GM20000 (cell line): ENCODE data around the gene NSMF.

Experiments used
- DNase-seq: peaks from one replicate; pipeline ENCODE4 v3.0.0; 2012; ENCODE audit warnings: low spot score
- TF ChIP-seq, protein P1 (sequence below): IDR thresholded peaks from 2 replicates; pipeline ENCODE4 v1.5.1; 2012; ENCODE audit warnings: mild to moderate bottlenecking, control low read depth; ENCODE audit errors: extremely low read depth, missing control alignments

The NSMF gene

DNA sequence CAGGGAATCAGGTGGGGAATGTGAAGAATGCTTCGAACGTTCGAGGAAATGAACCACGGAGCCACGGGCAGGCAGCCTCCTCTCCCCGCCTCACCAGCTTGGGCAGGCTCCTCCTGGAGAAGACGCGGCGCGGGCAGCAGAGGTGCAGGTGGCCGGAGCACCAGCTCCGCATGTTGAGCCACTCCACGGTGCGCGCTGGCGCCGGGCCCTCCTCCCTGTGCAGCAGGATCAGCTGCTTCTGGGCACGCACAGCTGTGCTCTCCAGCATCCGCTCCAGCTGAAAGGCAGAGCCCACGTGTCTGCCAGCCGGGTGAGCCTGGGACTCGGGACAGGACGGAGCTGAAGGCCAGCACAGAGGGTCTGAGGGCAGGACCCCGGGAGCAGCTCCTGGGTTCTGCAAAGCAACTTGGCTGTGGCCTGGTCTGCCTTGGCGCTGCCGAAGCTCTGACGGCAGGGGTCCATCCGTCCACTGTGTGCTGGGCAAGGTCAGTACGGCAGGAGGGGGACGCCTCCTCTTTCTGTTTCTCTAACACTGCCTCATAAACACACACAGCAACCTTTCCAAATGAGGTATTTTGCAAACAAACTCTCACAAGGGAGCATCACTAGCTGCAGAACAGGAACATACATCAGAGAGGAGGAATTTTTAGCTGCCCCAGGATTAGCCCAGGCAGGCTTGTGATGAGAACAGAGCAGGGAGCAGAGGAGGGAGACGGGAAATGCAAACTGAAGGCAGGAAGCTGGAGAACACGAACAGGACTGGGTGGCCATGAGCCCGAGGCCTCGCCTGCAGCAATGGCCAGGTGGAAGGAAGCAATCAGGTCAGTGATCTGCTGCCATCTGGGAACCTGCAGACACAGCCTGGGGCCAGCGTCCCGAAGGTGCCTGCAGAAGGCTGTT is 20.1 kb upstream of the NSMF start:
- TF ChIP-seq, protein P1, sequence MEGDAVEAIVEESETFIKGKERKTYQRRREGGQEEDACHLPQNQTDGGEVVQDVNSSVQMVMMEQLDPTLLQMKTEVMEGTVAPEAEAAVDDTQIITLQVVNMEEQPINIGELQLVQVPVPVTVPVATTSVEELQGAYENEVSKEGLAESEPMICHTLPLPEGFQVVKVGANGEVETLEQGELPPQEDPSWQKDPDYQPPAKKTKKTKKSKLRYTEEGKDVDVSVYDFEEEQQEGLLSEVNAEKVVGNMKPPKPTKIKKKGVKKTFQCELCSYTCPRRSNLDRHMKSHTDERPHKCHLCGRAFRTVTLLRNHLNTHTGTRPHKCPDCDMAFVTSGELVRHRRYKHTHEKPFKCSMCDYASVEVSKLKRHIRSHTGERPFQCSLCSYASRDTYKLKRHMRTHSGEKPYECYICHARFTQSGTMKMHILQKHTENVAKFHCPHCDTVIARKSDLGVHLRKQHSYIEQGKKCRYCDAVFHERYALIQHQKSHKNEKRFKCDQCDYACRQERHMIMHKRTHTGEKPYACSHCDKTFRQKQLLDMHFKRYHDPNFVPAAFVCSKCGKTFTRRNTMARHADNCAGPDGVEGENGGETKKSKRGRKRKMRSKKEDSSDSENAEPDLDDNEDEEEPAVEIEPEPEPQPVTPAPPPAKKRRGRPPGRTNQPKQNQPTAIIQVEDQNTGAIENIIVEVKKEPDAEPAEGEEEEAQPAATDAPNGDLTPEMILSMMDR: no peak
- no peak for DNase-seq

DNA sequence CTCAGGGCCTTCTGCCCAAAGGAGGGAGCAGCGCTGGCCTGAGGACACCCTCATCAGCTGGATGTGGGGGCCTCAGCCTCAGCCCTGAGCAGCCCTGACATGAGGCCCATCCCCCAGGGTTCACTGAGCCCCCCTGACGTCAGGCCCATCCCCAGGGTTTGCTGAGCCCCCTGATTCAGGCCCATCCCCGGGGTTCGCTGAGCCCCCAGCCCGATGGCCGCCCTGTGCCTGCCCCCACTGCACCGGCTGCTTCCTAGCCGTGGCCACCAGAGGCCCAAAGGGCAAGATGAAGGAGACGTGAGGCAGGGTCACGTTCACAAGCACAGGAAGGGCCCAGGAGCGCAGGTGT is 19.5 kb upstream of the NSMF start:
- no peak for DNase-seq
- TF ChIP-seq, protein P1: no peak

GRCh38 chr9:137477778-137478612 is 18.9 kb upstream of the NSMF start:
- TF ChIP-seq, protein P1: no peak

DNA sequence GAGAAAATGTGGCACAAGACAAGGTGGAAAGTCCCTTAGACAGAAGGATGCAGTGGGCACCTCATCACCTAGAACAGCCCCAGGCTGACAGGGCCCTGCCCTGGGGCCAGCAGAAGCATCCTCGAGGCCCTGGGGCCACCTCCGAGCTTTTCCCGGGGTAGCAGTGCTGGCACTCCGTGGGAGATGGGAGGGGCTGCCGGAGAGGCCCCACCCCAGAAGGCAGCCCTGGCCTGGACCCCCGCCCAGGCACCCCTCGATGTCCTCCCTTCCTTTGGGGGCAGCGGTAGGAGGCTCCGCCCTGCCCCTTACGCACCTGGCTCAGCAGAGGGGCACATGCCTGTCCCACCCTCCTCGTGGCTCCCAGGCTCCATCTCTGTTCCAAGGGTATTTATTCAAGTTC is 17.7 kb upstream of the NSMF start:
- DNase-seq: no peak
- TF ChIP-seq, protein P1: no peak

More at GRCh38 chr9:137477778-137478612, 18.9 kb upstream of the NSMF start:
- DNase-seq: no peak

DNA sequence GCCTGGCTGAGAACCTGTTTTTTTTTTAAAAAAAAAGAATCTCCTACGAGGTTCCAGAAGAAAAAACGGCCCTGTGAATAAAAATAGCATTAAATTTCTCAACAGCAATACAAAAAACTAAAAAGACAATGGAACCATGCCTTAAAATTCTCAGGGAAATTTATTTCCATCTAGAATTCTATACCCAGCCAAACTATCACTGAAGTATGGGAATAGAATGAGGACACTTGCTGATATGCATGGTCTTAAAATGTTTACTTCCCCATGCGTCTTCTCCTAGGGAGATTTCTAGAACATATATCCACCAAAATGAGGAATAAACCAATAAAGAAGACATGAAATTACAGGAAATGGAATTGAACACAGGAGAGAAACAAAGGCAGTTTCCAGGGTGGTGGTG is 16.5 kb upstream of the NSMF start:
- TF ChIP-seq, protein P1: no peak
- DNase-seq: no peak

- no peak for DNase-seq
- TF ChIP-seq, protein P1: no peak
These were observed 15.1 kb upstream of the NSMF start for GRCh38 chr9:137474271-137474670.

DNA sequence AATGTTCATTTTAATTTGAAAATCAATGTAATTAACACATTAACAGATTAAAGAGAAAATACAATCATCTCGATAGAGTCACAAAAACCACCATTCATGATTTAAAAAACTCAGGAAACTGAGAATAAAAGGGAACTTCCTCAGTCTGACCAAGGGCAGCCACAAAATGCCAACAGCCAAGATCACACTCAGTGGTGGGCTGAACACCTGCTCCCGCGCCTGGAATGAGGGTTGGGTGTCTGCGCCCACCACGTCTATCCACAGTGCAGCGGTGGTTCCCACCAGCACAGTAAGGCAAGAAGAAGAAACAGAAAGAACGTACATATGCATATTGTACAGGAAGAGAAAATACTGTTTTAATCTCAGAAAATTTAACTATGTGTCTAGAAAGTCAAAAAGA is 11.7 kb upstream of the NSMF start:
- no peak for DNase-seq

More for the DNA sequence above, 11.7 kb upstream of the NSMF start:
- TF ChIP-seq, protein P1: no peak
